Stomach (tissue), 4 donors: Measurements from ENCODE around the gene TRIM69.

ENCODE experiments used
- CTCF ChIP-seq, 7 experiments: fragments of 450-650 bp in 4 of 7; fragments of 200-600 bp in 3 of 7; sonication (generic) in 3 of 7; IDR thresholded peaks; one replicate each; pipeline ENCODE4 v1.5.1; 2016 to 2019; ENCODE audit warnings: antibody characterized with exemption in 7 of 7, control low read depth in 2 of 7, mild to moderate bottlenecking in 1 of 7
- EP300 ChIP-seq: sonication (generic); formaldehyde crosslinking; IDR thresholded peaks from one replicate; pipeline ENCODE4 v1.6.1; 2017; ENCODE audit warnings: antibody characterized with exemption
- POLR2A ChIP-seq, 4 donors: fragments of 450-650 bp; IDR thresholded peaks; one replicate each; pipeline ENCODE4 v1.6.1; 2016; ENCODE audit warnings: antibody characterized with exemption in 4 of 4, control low read depth in 2 of 4, mild to moderate bottlenecking in 1 of 4, moderate library complexity in 1 of 4
- POLR2AphosphoS5 ChIP-seq, 3 donors: sonication (generic); formaldehyde crosslinking; IDR thresholded peaks; one replicate each; pipeline ENCODE4 v1.6.1; 2016; ENCODE audit warnings: antibody characterized with exemption in 3 of 3

GRCh38 chr15:44796508-44796907 is 60.2 kb downstream of the TRIM69 start:
- TF ChIP-seq POLR2A (IDR thresholded peaks at IDR 0.05) (no peak), CTCF (IDR thresholded peaks at IDR 0.05) (no peak), EP300 (no peak), POLR2AphosphoS5 (IDR thresholded peaks at IDR 0.05) (no peak)
